ENCODE measurements around the gene PROC. TPM values are rescaled to one million over a fixed set of nuclear protein-coding genes. Genes with fewer than 3 reads are reported as not detected.
A peak's percentile ranks its signal among the peaks of the same experiment; 100 is the strongest.

Gene PROC
- total RNA-seq, 5 donors from 2014 or later (not counting 1 experiment from before 2014, with no cell fraction given): 0.20 to 0.76 (median 0.49) TPM; not detected in 2

DNA sequence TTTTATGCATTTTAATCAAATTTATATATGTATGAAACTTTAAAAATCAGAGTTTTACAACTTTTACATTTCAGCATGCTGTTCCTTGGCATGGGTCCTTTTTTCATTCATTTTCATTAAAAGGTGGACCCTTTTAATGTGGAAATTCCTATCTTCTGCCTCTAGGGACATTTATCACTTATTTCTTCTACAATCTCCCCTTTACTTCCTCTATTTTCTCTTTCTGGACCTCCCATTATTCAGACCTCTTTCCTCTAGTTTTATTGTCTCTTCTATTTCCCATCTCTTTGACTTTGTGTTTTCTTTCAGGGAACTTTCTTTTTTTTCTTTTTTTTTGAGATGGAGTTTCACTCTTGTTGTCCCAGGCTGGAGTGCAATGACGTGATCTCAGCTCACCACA lies 5.7 kb downstream of the PROC start:
- peaks cover 37 to 47% of the 10 kb centered on the region in 2 donors for H3K27me3 Mint-ChIP-seq
- CTCF ChIA-PET: interaction anchor here in 1 of 2 donors (0.8 kb wide), 1 partner anchor 62 kb away, joined by 4 read pairs; no protein-coding TSS in a partner anchor
- H3K4me1 Mint-ChIP-seq: peaks cover 7 to 16% (median 9%) of the 10 kb centered on the region in 3 donors
- H3K4me3 Mint-ChIP-seq: peak overlapping the region in 2 of 3 donors; percentile 17 to 43
- peaks cover 0 to 74% of the 10 kb centered on the region in 2 experiments for H3K27me3 ChIP-seq (replicated peaks in 1 of 2; ENCODE audit: control insufficient read depth in 2 of 2, extremely low read depth in 1 of 2, insufficient read depth in 2 of 2, low read length in 1 of 2)
- POLR2A ChIA-PET: no interaction called here
- H3K27ac ChIP-seq (ENCODE audit: low read length): no peak overlapping the region
- H3K9me3 ChIP-seq: no peaks in the 10 kb centered on the region
- H3K4me1 ChIP-seq (ENCODE audit: control insufficient read depth in 1 of 2, extremely low read depth in 1 of 2, insufficient read depth in 2 of 2, low read length in 2 of 2): peaks cover 0 to 13% of the 10 kb centered on the region in 2 experiments
- DNase-seq (no peak), ATAC-seq (replicated peaks in 1 of 4) (no peak)
- H3K36me3 Mint-ChIP-seq: no peaks in the 10 kb centered on the region
- H3K9me3 Mint-ChIP-seq: no peaks in the 10 kb centered on the region
- H3K36me3 ChIP-seq (ENCODE audit: control insufficient read depth in 2 of 2, extremely low read depth in 1 of 2, insufficient read depth in 1 of 2, low read length in 1 of 2): peaks cover 0 to 4% of the 10 kb centered on the region in 2 donors
- H3K4me3 ChIP-seq (ENCODE audit: control insufficient read depth in 1 of 2, extremely low read depth in 1 of 2, low read length in 1 of 2): no peak overlapping the region
- H3K27ac Mint-ChIP-seq: no peak overlapping the region
- WGBS (ENCODE audit: insufficient coverage): 50% methylated on average over 1 of the region's 1 CpG

DNA sequence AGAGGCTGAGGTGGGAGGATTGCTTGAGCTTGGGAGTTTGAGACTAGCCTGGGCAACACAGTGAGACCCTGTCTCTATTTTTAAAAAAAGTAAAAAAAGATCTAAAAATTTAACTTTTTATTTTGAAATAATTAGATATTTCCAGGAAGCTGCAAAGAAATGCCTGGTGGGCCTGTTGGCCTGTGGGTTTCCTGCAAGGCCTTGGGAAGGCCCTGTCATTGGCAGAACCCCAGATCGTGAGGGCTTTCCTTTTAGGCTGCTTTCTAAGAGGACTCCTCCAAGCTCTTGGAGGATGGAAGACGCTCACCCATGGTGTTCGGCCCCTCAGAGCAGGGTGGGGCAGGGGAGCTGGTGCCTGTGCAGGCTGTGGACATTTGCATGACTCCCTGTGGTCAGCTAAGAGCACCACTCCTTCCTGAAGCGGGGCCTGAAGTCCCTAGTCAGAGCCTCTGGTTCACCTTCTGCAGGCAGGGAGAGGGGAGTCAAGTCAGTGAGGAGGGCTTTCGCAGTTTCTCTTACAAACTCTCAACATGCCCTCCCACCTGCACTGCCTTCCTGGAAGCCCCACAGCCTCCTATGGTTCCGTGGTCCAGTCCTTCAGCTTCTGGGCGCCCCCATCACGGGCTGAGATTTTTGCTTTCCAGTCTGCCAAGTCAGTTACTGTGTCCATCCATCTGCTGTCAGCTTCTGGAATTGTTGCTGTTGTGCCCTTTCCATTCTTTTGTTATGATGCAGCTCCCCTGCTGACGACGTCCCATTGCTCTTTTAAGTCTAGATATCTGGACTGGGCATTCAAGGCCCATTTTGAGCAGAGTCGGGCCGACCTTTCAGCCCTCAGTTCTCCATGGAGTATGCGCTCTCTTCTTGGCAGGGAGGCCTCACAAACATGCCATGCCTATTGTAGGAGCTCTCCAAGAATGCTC lies 6.6 kb downstream of the PROC start:
- Histone ChIP-seq H3K9me3 (no peaks in the 10 kb centered on the region), H3K36me3 (ENCODE audit: control insufficient read depth in 2 of 2, extremely low read depth in 1 of 2, insufficient read depth in 1 of 2, low read length in 1 of 2) (peaks cover 0 to 4% of the 10 kb centered on the region in 2 donors), H3K27me3 (replicated peaks in 1 of 2; ENCODE audit: control insufficient read depth in 2 of 2, extremely low read depth in 1 of 2, insufficient read depth in 2 of 2, low read length in 1 of 2) (peaks cover 0 to 71% of the 10 kb centered on the region in 2 experiments), H3K4me1 (ENCODE audit: control insufficient read depth in 1 of 2, extremely low read depth in 1 of 2, insufficient read depth in 2 of 2, low read length in 2 of 2) (peaks cover 0 to 13% of the 10 kb centered on the region in 2 experiments), H3K27ac (ENCODE audit: low read length) (no peak overlapping the region), H3K4me3 (ENCODE audit: control insufficient read depth in 1 of 2, extremely low read depth in 1 of 2, low read length in 1 of 2) (no peak overlapping the region)
- ChIA-PET CTCF (interaction anchor here in 1 of 2 donors (0.8 kb wide), 1 partner anchor 63 kb away, joined by 4 read pairs; no protein-coding TSS in a partner anchor), POLR2A (no interaction called here)
- H3K27me3 Mint-ChIP-seq: peaks cover 37 to 47% of the 10 kb centered on the region in 2 donors
- WGBS (ENCODE audit: insufficient coverage): 84% methylated on average over 10 of the region's 13 CpGs
- H3K36me3 Mint-ChIP-seq: no peaks in the 10 kb centered on the region
- no peak overlapping the region for H3K27ac Mint-ChIP-seq
- peaks cover 7 to 16% (median 9%) of the 10 kb centered on the region in 3 donors for H3K4me1 Mint-ChIP-seq
- DNase-seq (no peak), ATAC-seq (replicated peaks in 1 of 4) (no peak)
- H3K4me3 Mint-ChIP-seq: no peak overlapping the region
- no peaks in the 10 kb centered on the region for H3K9me3 Mint-ChIP-seq

DNA sequence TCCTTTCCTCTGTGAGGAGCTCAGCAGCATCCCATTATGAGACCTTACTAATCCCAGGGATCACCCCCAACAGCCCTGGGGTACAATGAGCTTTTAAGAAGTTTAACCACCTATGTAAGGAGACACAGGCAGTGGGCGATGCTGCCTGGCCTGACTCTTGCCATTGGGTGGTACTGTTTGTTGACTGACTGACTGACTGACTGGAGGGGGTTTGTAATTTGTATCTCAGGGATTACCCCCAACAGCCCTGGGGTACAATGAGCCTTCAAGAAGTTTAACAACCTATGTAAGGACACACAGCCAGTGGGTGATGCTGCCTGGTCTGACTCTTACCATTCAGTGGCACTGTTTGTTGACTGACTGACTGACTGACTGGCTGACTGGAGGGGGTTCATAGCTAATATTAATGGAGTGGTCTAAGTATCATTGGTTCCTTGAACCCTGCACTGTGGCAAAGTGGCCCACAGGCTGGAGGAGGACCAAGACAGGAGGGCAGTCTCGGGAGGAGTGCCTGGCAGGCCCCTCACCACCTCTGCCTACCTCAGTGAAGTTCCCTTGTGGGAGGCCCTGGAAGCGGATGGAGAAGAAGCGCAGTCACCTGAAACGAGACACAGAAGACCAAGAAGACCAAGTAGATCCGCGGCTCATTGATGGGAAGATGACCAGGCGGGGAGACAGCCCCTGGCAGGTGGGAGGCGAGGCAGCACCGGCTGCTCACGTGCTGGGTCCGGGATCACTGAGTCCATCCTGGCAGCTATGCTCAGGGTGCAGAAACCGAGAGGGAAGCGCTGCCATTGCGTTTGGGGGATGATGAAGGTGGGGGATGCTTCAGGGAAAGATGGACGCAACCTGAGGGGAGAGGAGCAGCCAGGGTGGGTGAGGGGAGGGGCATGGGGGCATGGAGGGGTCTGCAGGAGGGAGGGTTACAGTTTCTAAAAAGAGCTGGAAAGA lies 7.6 kb downstream of the PROC start:
- no peak for ATAC-seq (replicated peaks in 1 of 4)
- H3K36me3 ChIP-seq (ENCODE audit: control insufficient read depth in 2 of 2, extremely low read depth in 1 of 2, insufficient read depth in 1 of 2, low read length in 1 of 2): peaks cover 0 to 4% of the 10 kb centered on the region in 2 donors
- H3K27ac ChIP-seq (ENCODE audit: low read length): no peak overlapping the region
- no peaks in the 10 kb centered on the region for H3K9me3 ChIP-seq
- H3K27me3 ChIP-seq (replicated peaks in 1 of 2; ENCODE audit: control insufficient read depth in 2 of 2, extremely low read depth in 1 of 2, insufficient read depth in 2 of 2, low read length in 1 of 2): peaks cover 0 to 62% of the 10 kb centered on the region in 2 experiments
- ChIA-PET POLR2A (no interaction called here), CTCF (no interaction called here)
- 90% methylated on average over 9 of the region's 16 CpGs for WGBS (ENCODE audit: insufficient coverage)
- no peak for DNase-seq
- Mint-ChIP-seq H3K27me3 (peaks cover 32 to 42% of the 10 kb centered on the region in 2 donors), H3K9me3 (no peaks in the 10 kb centered on the region), H3K36me3 (no peaks in the 10 kb centered on the region), H3K27ac (no peak overlapping the region), H3K4me3 (no peak overlapping the region), H3K4me1 (peaks cover 7 to 16% (median 9%) of the 10 kb centered on the region in 3 donors)
- no peak overlapping the region for H3K4me3 ChIP-seq (ENCODE audit: control insufficient read depth in 1 of 2, extremely low read depth in 1 of 2, low read length in 1 of 2)
- peaks cover 0 to 13% of the 10 kb centered on the region in 2 experiments for H3K4me1 ChIP-seq (ENCODE audit: control insufficient read depth in 1 of 2, extremely low read depth in 1 of 2, insufficient read depth in 2 of 2, low read length in 2 of 2)

DNA sequence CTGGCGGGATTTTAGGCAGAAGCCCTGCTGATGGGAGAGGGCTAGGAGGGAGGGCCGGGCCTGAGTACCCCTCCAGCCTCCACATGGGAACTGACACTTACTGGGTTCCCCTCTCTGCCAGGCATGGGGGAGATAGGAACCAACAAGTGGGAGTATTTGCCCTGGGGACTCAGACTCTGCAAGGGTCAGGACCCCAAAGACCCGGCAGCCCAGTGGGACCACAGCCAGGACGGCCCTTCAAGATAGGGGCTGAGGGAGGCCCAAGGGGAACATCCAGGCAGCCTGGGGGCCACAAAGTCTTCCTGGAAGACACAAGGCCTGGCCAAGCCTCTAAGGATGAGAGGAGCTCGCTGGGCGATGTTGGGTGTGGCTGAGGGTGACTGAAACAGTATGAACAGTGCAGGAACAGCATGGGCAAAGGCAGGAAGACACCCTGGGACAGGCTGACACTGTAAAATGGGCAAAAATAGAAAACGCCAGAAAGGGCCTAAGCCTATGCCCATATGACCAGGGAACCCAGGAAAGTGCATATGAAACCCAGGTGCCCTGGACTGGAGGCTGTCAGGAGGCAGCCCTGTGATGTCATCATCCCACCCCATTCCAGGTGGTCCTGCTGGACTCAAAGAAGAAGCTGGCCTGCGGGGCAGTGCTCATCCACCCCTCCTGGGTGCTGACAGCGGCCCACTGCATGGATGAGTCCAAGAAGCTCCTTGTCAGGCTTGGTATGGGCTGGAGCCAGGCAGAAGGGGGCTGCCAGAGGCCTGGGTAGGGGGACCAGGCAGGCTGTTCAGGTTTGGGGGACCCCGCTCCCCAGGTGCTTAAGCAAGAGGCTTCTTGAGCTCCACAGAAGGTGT lies 8.5 kb downstream of the PROC start:
- ChIA-PET CTCF (no interaction called here), POLR2A (no interaction called here)
- ATAC-seq (replicated peaks in 1 of 4) (no peak), DNase-seq (no peak)
- H3K4me1 Mint-ChIP-seq: peaks cover 7 to 16% (median 9%) of the 10 kb centered on the region in 3 donors
- no peaks in the 10 kb centered on the region for H3K36me3 Mint-ChIP-seq
- H3K27me3 Mint-ChIP-seq: peaks cover 25 to 33% of the 10 kb centered on the region in 2 donors
- no peak overlapping the region for H3K4me3 ChIP-seq (ENCODE audit: control insufficient read depth in 1 of 2, extremely low read depth in 1 of 2, low read length in 1 of 2)
- H3K27me3 ChIP-seq (replicated peaks in 1 of 2; ENCODE audit: control insufficient read depth in 2 of 2, extremely low read depth in 1 of 2, insufficient read depth in 2 of 2, low read length in 1 of 2): peaks cover 0 to 53% of the 10 kb centered on the region in 2 experiments
- peaks cover 0 to 7% of the 10 kb centered on the region in 2 donors for H3K36me3 ChIP-seq (ENCODE audit: control insufficient read depth in 2 of 2, extremely low read depth in 1 of 2, insufficient read depth in 1 of 2, low read length in 1 of 2)
- no peaks in the 10 kb centered on the region for H3K9me3 Mint-ChIP-seq
- H3K4me3 Mint-ChIP-seq: no peak overlapping the region
- H3K27ac ChIP-seq (ENCODE audit: low read length): no peak overlapping the region
- H3K4me1 ChIP-seq (ENCODE audit: control insufficient read depth in 1 of 2, extremely low read depth in 1 of 2, insufficient read depth in 2 of 2, low read length in 2 of 2): peaks cover 0 to 13% of the 10 kb centered on the region in 2 experiments
- H3K9me3 ChIP-seq: no peaks in the 10 kb centered on the region
- H3K27ac Mint-ChIP-seq: no peak overlapping the region
- WGBS (ENCODE audit: insufficient coverage): 94% methylated on average over 8 of the region's 10 CpGs

DNA sequence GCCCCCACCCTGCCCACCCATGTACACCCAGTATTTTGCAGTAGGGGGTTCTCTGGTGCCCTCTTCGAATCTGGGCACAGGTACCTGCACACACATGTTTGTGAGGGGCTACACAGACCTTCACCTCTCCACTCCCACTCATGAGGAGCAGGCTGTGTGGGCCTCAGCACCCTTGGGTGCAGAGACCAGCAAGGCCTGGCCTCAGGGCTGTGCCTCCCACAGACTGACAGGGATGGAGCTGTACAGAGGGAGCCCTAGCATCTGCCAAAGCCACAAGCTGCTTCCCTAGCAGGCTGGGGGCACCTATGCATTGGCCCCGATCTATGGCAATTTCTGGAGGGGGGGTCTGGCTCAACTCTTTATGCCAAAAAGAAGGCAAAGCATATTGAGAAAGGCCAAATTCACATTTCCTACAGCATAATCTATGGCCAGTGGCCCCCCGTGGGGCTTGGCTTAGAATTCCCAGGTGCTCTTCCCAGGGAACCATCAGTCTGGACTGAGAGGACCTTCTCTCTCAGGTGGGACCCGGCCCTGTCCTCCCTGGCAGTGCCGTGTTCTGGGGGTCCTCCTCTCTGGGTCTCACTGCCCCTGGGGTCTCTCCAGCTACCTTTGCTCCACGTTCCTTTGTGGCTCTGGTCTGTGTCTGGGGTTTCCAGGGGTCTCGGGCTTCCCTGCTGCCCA lies 9.3 kb downstream of the PROC start:
- H3K27ac ChIP-seq (ENCODE audit: low read length): no peak overlapping the region
- POLR2A ChIA-PET: no interaction called here
- Mint-ChIP-seq H3K36me3 (no peaks in the 10 kb centered on the region), H3K27ac (no peak overlapping the region), H3K4me1 (peaks cover 7 to 11% (median 7%) of the 10 kb centered on the region in 3 donors), H3K9me3 (no peaks in the 10 kb centered on the region), H3K27me3 (peaks cover 19 to 25% of the 10 kb centered on the region in 2 donors), H3K4me3 (no peak overlapping the region)
- H3K4me1 ChIP-seq (ENCODE audit: control insufficient read depth in 1 of 2, extremely low read depth in 1 of 2, insufficient read depth in 2 of 2, low read length in 2 of 2): peaks cover 0 to 11% of the 10 kb centered on the region in 2 experiments
- CTCF ChIA-PET: no interaction called here
- peaks cover 0 to 45% of the 10 kb centered on the region in 2 experiments for H3K27me3 ChIP-seq (replicated peaks in 1 of 2; ENCODE audit: control insufficient read depth in 2 of 2, extremely low read depth in 1 of 2, insufficient read depth in 2 of 2, low read length in 1 of 2)
- H3K9me3 ChIP-seq: no peaks in the 10 kb centered on the region
- H3K4me3 ChIP-seq (ENCODE audit: control insufficient read depth in 1 of 2, extremely low read depth in 1 of 2, low read length in 1 of 2): no peak overlapping the region
- DNase-seq (no peak), ATAC-seq (replicated peaks in 1 of 4) (no peak)
- WGBS (ENCODE audit: insufficient coverage): 75% methylated on average over 5 of the region's 7 CpGs
- H3K36me3 ChIP-seq (ENCODE audit: control insufficient read depth in 2 of 2, extremely low read depth in 1 of 2, insufficient read depth in 1 of 2, low read length in 1 of 2): peaks cover 0 to 7% of the 10 kb centered on the region in 2 donors
